ENCODE results near the gene BACH2. TPM values are rescaled to one million over a fixed set of nuclear protein-coding genes. Genes with fewer than 3 reads are reported as not detected.

BACH2 gene
- total RNA-seq, 1 donor: 0.27 TPM

DNA sequence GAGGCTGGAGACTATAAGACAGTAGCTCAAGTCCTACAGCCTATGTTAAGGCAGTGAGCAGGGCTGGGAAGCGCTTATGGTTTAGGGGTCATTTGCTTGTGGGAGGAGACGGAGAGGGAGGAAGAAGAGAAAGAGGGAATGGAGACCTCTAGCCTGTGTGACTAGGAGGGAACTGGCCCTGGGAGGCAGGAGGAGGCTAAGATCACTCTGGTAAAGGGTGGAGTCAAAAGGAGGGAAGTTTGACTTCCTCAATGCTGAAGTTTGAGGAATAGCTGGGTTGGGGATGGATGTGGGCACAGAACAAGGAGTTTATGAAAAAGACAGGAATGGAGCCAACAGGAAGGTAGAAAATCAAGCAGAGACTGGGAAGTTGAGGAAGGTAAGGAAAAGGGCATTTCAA, 6.4 kb upstream of the BACH2 start:
- TF ChIP-seq CTCF (IDR thresholded peaks at IDR 0.05; ENCODE audit: insufficient read depth, low read length): no peak
- H3K4me3 ChIP-seq (ENCODE audit: low read depth, low read length): no peak overlapping the region
- no peak for DNase-seq (ENCODE audit: low read depth)

DNA sequence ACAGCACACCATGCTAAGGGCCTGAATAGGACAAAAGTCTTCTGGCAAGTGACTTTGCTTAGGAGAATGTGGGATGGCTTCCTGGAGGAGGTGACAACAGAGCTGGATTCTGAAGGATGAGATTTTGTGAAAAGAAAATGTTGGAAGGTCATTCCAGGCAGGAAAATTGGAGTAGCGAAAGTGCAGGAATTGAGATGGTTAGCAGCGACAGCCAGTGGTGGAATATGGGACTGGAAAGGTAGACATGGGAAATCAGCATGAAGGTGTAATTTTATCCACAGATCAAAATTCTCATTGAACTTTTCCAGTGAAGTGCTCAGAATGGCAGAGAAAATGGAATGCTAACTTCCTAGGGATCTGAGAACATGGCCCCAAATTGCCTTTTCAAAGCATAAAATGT, 5.7 kb upstream of the BACH2 start:
- TF ChIP-seq CTCF (IDR thresholded peaks at IDR 0.05; ENCODE audit: insufficient read depth, low read length): peak; percentile 31
- H3K4me3 ChIP-seq (ENCODE audit: low read depth, low read length): no peak overlapping the region
- DNase-seq (ENCODE audit: low read depth): no peak

GRCh38 chr6:90301816-90302215, 5.2 kb upstream of the BACH2 start:
- no peak for TF ChIP-seq CTCF (IDR thresholded peaks at IDR 0.05; ENCODE audit: insufficient read depth, low read length)
- H3K4me3 ChIP-seq (ENCODE audit: low read depth, low read length): no peak overlapping the region
- DNase-seq (ENCODE audit: low read depth): no peak

DNA sequence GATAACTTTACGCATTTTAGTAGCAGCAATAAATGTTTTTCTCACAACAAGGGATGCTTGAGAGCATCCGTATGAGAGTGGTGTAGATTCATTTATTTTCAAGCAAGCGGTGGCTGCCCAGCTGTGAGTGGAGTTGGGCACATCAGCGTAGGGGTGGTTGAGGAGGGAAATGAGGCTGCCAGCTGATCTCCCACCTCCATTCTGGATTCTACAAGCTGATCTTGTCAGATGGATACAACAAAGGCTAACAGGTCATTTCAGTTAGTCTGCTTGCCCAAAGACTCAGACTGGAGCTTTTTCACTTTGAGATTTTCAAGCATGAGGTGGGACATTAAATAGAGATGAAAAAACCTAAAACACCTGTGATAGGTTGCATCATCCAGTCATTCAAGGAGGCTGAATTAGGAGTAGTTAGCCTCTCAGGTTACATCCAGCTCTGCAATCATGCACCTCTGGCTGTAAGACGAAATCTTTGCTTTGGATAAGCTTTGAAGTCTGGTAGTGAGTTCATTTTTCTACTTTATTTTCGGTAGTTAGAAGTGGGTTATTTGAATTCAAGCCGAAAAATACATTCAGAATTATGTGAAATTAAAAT, 1.9 kb upstream of the BACH2 start:
- H3K4me3 ChIP-seq (ENCODE audit: low read depth, low read length): no peak overlapping the region
- no peak for DNase-seq (ENCODE audit: low read depth)
- no peak for TF ChIP-seq CTCF (IDR thresholded peaks at IDR 0.05; ENCODE audit: insufficient read depth, low read length)

DNA sequence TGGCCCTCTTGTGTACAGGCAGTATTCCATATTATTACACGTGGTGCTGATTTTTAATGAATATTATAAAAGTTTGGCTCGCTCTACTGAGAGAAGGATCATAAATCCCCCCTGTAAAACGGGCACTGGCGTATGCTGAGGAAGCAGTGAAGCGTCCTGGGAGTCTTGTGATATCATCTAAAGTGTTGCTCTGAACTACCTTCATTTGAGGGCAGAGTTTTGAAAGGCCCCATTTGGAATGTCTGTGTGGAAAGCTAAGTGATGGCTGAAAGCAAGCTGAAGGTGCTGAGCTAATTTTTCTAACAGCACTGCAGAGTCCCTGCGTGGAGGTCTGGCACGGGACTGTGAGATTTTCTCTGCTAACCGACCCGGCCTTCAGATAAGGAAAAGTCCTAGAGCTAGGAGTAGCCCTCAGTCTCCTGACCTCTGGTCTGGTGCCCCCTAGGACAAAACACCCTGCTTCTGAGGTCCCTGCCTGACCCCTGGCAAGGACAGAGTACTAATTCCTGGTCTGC, 1.3 kb upstream of the BACH2 start:
- no peak for DNase-seq (ENCODE audit: low read depth)
- no peak for TF ChIP-seq CTCF (IDR thresholded peaks at IDR 0.05; ENCODE audit: insufficient read depth, low read length)
- H3K4me3 ChIP-seq (ENCODE audit: low read depth, low read length): no peak overlapping the region

- no peak for TF ChIP-seq CTCF (IDR thresholded peaks at IDR 0.05; ENCODE audit: insufficient read depth, low read length)
- peak overlapping the region; percentile 47 for H3K4me3 ChIP-seq (ENCODE audit: low read depth, low read length)
- DNase-seq (ENCODE audit: low read depth): no peak
Observed at GRCh38 chr6:90297115-90297866, 648 bp upstream of the BACH2 start.
